GM23248 (cell line): ENCODE results near the gene ANKRD29. TPM values are rescaled to one million over a fixed set of nuclear protein-coding genes. Genes with fewer than 3 reads are reported as not detected.

Experiments used
- DNase-seq: peaks from one replicate; pipeline ENCODE4 v3.0.0-alpha.2; 2015
- H2AFZ ChIP-seq: fragments of 200-600 bp; sonication (generic); 2 replicates; pipeline ENCODE4 v1.6.1; 2016; ENCODE audit warnings: antibody characterized with exemption
- H3F3A ChIP-seq: fragments of 200-600 bp; sonication (generic); 2 replicates; pipeline ENCODE4 v1.6.1; 2016; ENCODE audit warnings: mild to moderate bottlenecking, antibody characterized with exemption, mixed run types; ENCODE audit not compliant: insufficient read depth
- H3K27ac ChIP-seq: fragments of 200-600 bp; sonication (generic); 2 replicates; pipeline ENCODE4 v1.5.1; 2016; ENCODE audit warnings: mild to moderate bottlenecking
- H3K27me3 ChIP-seq: fragments of 200-600 bp; sonication (generic); replicated peaks from 2 replicates; pipeline ENCODE4 v1.6.1; 2016; ENCODE audit warnings: mild to moderate bottlenecking; ENCODE audit not compliant: insufficient read depth
- H3K36me3 ChIP-seq: fragments of 200-600 bp; sonication (generic); 2 replicates; pipeline ENCODE4 v1.6.1; 2016; ENCODE audit warnings: low read depth, mild to moderate bottlenecking
- H3K4me1 ChIP-seq: fragments of 200-600 bp; sonication (generic); 2 replicates; pipeline ENCODE4 v1.6.1; 2016; ENCODE audit warnings: mild to moderate bottlenecking; ENCODE audit not compliant: insufficient read depth
- H3K4me2 ChIP-seq: fragments of 200-600 bp; sonication (generic); one replicate; pipeline ENCODE4 v1.6.1; 2016; ENCODE audit warnings: mild to moderate bottlenecking; ENCODE audit not compliant: unreplicated experiment
- H3K4me3 ChIP-seq: fragments of 200-600 bp; sonication (generic); 2 replicates; pipeline ENCODE4 v1.5.1; 2016; ENCODE audit warnings: mild to moderate bottlenecking
- H3K79me2 ChIP-seq: fragments of 200-600 bp; sonication (generic); 2 replicates; pipeline ENCODE4 v1.6.1; 2016; ENCODE audit warnings: mild to moderate bottlenecking; ENCODE audit not compliant: insufficient read depth
- H3K9ac ChIP-seq: fragments of 200-600 bp; sonication (generic); 2 replicates; pipeline ENCODE4 v1.6.1; 2016; ENCODE audit warnings: mild to moderate bottlenecking
- H3K9me2 ChIP-seq: fragments of 200-600 bp; sonication (generic); 2 replicates; pipeline ENCODE4 v1.6.1; 2016; ENCODE audit warnings: mixed run types, mild to moderate bottlenecking, moderate library complexity; ENCODE audit not compliant: insufficient read depth
- H3K9me3 ChIP-seq: fragments of 200-600 bp; sonication (generic); one replicate; pipeline ENCODE4 v1.6.1; 2017; ENCODE audit warnings: low read depth
- H4K20me1 ChIP-seq: fragments of 200-600 bp; sonication (generic); 2 replicates; pipeline ENCODE4 v1.6.0; 2016; ENCODE audit not compliant: insufficient read depth
- EZH2 ChIP-seq: fragments of 200-600 bp; sonication (generic); IDR thresholded peaks from 2 replicates; pipeline ENCODE4 v1.6.1; 2018; ENCODE audit warnings: antibody characterized with exemption, mild to moderate bottlenecking; ENCODE audit not compliant: insufficient read depth, poor library complexity, severe bottlenecking
- EZH2phosphoT487 ChIP-seq: fragments of 200-600 bp; sonication (generic); IDR thresholded peaks from 2 replicates; pipeline ENCODE4 v1.6.1; 2018; ENCODE audit warnings: antibody characterized with exemption, moderate library complexity, mild to moderate bottlenecking, low read depth; ENCODE audit not compliant: insufficient read depth
- WGBS, 2 experiments: methylation state at CpG; one replicate each; pipeline ENCODE4 v1.1.6; 2015 to 2017; ENCODE audit warnings: low lambda C conversion rate in 2 of 2, low coverage in 1 of 2; ENCODE audit errors: missing lambda C conversion rate in 2 of 2; 5-methylcytosine and 5-hydroxymethylcytosine counted together
- in situ Hi-C: fragments of 300-500 bp; cut with MboI; formaldehyde crosslinking; loops from 2 replicates; pipeline ENCODE4 v1.15.0; 2020
- polyA plus RNA-seq: library from polyadenylated mRNA; unstranded; fragments of >200 nt; fragmentation: Nextera tagmentation; extraction: Ambion mirVana; gene quantifications from 2 replicates; pipeline ENCODE4 v1.2.1, GENCODE V29; 2016
- total RNA-seq: library from RNA; depleted of rRNA; stranded (reverse); fragments of >200 nt; shearing (Covaris generic); gene quantifications from 2 replicates; pipeline ENCODE4 v1.2.3, GENCODE V29; 2014

ANKRD29 gene
- total and polyA plus RNA-seq, 2 experiments from 2014 or later: 8.0 to 9.2 TPM

DNA sequence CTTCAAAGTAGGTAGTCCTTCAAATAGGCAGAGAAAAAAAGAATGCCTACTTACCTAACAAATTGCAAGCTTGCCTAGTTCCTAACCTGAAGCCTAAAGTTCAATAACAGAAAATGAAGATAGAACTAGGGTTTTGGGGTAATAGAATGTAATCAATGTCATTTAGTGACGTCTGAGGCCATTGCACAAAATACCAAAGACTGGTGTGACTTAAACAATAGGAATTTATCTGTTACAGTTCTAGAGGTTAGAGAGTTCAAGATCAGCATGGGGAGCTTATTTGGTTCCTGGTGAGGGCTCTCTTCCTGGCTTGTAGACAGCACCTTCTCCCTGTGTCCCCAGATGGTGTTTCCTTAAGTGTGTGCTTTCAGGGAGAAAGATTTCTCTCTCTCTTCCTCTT, 71.7 kb downstream of the ANKRD29 start:
- H2AFZ ChIP-seq: peak overlapping the region; percentile 51

GRCh38 chr18:23588836-23589560, 73.7 kb downstream of the ANKRD29 start:
- no peak overlapping the region for H3K9ac ChIP-seq
- no peaks in the 10 kb centered on the region for H3K27me3 ChIP-seq
- WGBS, 2 experiments: 88 to 93% methylated on average over 11 of the region's 11 CpGs
- H3K9me2 ChIP-seq: no peaks in the 10 kb centered on the region
- peaks cover 34% of the 10 kb centered on the region for H3K4me1 ChIP-seq
- no peak for DNase-seq
- no peak overlapping the region for H3K4me2 ChIP-seq
- H3K27ac ChIP-seq: no peak overlapping the region
- H3K4me3 ChIP-seq: no peak overlapping the region
- in situ Hi-C loops: no loop called here
- no peaks in the 10 kb centered on the region for H3K36me3 ChIP-seq
- no peaks in the 10 kb centered on the region for H4K20me1 ChIP-seq
- no peak overlapping the region for H2AFZ ChIP-seq
- TF ChIP-seq EZH2 (no peak), EZH2phosphoT487 (no peak)
- peaks cover 35% of the 10 kb centered on the region for H3F3A ChIP-seq
- peaks cover 18% of the 10 kb centered on the region for H3K79me2 ChIP-seq
- H3K9me3 ChIP-seq: no peaks in the 10 kb centered on the region

More for the DNA sequence above, 71.7 kb downstream of the ANKRD29 start:
- H3K9me3 ChIP-seq: no peaks in the 10 kb centered on the region
- no peaks in the 10 kb centered on the region for H3K9me2 ChIP-seq
- H3K4me3 ChIP-seq: no peak overlapping the region
- H3K36me3 ChIP-seq: no peaks in the 10 kb centered on the region
- H3K27ac ChIP-seq: no peak overlapping the region
- peaks cover 29% of the 10 kb centered on the region for H3F3A ChIP-seq
- TF ChIP-seq EZH2 (no peak), EZH2phosphoT487 (no peak)
- in situ Hi-C loops: no loop called here
- peak overlapping the region; percentile 27 for H3K4me2 ChIP-seq
- no peaks in the 10 kb centered on the region for H3K79me2 ChIP-seq
- 9 to 25% methylated on average over 1 of the region's 1 CpG for WGBS, 2 experiments
- DNase-seq: peak; percentile 45
- no peaks in the 10 kb centered on the region for H4K20me1 ChIP-seq
- H3K4me1 ChIP-seq: peaks cover 26% of the 10 kb centered on the region
- H3K27me3 ChIP-seq: no peaks in the 10 kb centered on the region
- no peak overlapping the region for H3K9ac ChIP-seq

DNA sequence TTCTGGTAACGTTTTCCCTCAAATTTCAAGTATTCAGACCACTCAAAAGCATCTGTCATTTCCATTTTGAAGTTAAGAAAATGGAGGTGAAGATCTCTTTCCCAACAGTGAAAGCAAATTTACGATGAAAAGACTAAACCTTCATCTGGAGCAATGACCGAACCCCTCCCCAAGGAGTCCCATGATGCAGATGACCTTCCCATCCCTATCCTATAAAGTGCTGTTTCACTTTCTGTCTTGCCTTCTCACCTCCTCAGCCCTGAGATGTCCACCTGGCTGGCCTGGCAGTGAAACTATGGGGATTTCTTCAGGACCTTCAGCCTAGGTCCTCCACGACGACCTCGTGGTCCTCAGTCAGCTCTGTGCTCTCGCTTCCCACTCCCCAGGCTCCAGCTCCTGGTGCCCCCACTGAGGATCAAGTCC, 75.5 kb downstream of the ANKRD29 start:
- peak overlapping the region; percentile 94 for H3K9ac ChIP-seq
- no peak for DNase-seq

GRCh38 chr18:23586249-23587196, 76.2 kb downstream of the ANKRD29 start, which contains the start of gene NPC1:
Gene NPC1, minus strand, starts transcription at chr18:23586506. Its CDS starts 163 bp downstream, at chr18:23586343.
- H2AFZ ChIP-seq: peak within 1 kb of the TSS; percentile 83
- peaks cover 38% of the 10 kb centered on the region for H3K4me1 ChIP-seq
- peak; percentile 98 for DNase-seq
- H3K9ac ChIP-seq: peak within 1 kb of the TSS; percentile 94
- in situ Hi-C loops: no loop called here
- peaks cover 43% of the 10 kb centered on the region for H3K79me2 ChIP-seq
- no peaks in the 10 kb centered on the region for H3K9me3 ChIP-seq
- H3K4me2 ChIP-seq: peak within 1 kb of the TSS; percentile 97
- no peaks in the 10 kb centered on the region for H3K36me3 ChIP-seq
- H3F3A ChIP-seq: peaks cover 29% of the 10 kb centered on the region
- 1 to 2% methylated on average over 74 of the region's 95 CpGs for WGBS, 2 experiments
- H3K4me3 ChIP-seq: peak within 1 kb of the TSS; percentile 80
- no peaks in the 10 kb centered on the region for H3K9me2 ChIP-seq
- H4K20me1 ChIP-seq: no peaks in the 10 kb centered on the region
- TF ChIP-seq EZH2phosphoT487 (no peak), EZH2 (no peak)
- H3K27ac ChIP-seq: peak within 1 kb of the TSS; percentile 92
- no peaks in the 10 kb centered on the region for H3K27me3 ChIP-seq

More for the DNA sequence above, 75.5 kb downstream of the ANKRD29 start:
- TF ChIP-seq EZH2phosphoT487 (no peak), EZH2 (no peak)
- Histone ChIP-seq H3K4me3 (peak overlapping the region; percentile 80), H4K20me1 (no peaks in the 10 kb centered on the region), H3K27ac (peak overlapping the region; percentile 92; the same call in 1 of the 2 replicates), H2AFZ (peak overlapping the region; percentile 83), H3K79me2 (peaks cover 36% of the 10 kb centered on the region), H3K4me1 (peaks cover 34% of the 10 kb centered on the region), H3K4me2 (peak overlapping the region; percentile 76), H3K9me3 (no peaks in the 10 kb centered on the region), H3K27me3 (no peaks in the 10 kb centered on the region), H3K36me3 (no peaks in the 10 kb centered on the region), H3K9me2 (no peaks in the 10 kb centered on the region), H3F3A (peaks cover 22% of the 10 kb centered on the region)
- in situ Hi-C loops: no loop called here
- WGBS, 2 experiments: 31 to 34% methylated on average over 7 of the region's 7 CpGs
